Measurements from ENCODE around the gene GSN.

GSN gene

GRCh38 chr9:121323449-121324151 is 55.6 kb downstream of the GSN start:
- DNase-seq (ENCODE audit: low read depth in 2 of 2): no peak

GRCh38 chr9:121324316-121324715 is 56.4 kb downstream of the GSN start:
- DNase-seq (ENCODE audit: low read depth in 2 of 2): no peak

- DNase-seq (ENCODE audit: low read depth in 2 of 2): no peak
Observed at GRCh38 chr9:121324755-121325154, 56.8 kb downstream of the GSN start.

- DNase-seq (ENCODE audit: low read depth in 2 of 2): no peak
Observed at GRCh38 chr9:121325387-121325786, 57.4 kb downstream of the GSN start.

GRCh38 chr9:121326130-121326838 is 58.3 kb downstream of the GSN start:
- peak in 1 of 2 experiments; percentile 17 for DNase-seq (ENCODE audit: low read depth in 2 of 2)

GRCh38 chr9:121326901-121327613 is 59.1 kb downstream of the GSN start:
- no peak for DNase-seq (ENCODE audit: low read depth in 2 of 2)

- no peak for DNase-seq (ENCODE audit: low read depth in 2 of 2)
Observed at GRCh38 chr9:121328476-121328875, 60.5 kb downstream of the GSN start.

GRCh38 chr9:121328876-121329681 is 61.1 kb downstream of the GSN start:
- no peak for DNase-seq (ENCODE audit: low read depth in 2 of 2)

GRCh38 chr9:121331549-121331948 is 63.6 kb downstream of the GSN start:
- DNase-seq (ENCODE audit: low read depth in 2 of 2): no peak

GRCh38 chr9:121331992-121332685 is 64.2 kb downstream of the GSN start:
- DNase-seq (ENCODE audit: low read depth in 2 of 2): peak in 1 of 2 experiments; percentile 27

- no peak for DNase-seq (ENCODE audit: low read depth in 2 of 2)
Observed at GRCh38 chr9:121333950-121334773, 66.2 kb downstream of the GSN start.

- no peak for DNase-seq (ENCODE audit: low read depth in 2 of 2)
Observed at GRCh38 chr9:121336665-121337064, 68.7 kb downstream of the GSN start.

- DNase-seq (ENCODE audit: low read depth in 2 of 2): no peak
Observed at GRCh38 chr9:121339437-121339836, 71.5 kb downstream of the GSN start.

GRCh38 chr9:121340676-121341392 is 72.9 kb downstream of the GSN start:
- DNase-seq (ENCODE audit: low read depth in 2 of 2): no peak

- DNase-seq (ENCODE audit: low read depth in 2 of 2): no peak
Observed at GRCh38 chr9:121344184-121344583, 76.2 kb downstream of the GSN start.

- DNase-seq (ENCODE audit: low read depth in 2 of 2): no peak
Observed at GRCh38 chr9:121345070-121345469, 77.1 kb downstream of the GSN start.

GRCh38 chr9:121348221-121348620 is 80.3 kb downstream of the GSN start:
- no peak for DNase-seq (ENCODE audit: low read depth in 2 of 2)

- DNase-seq (ENCODE audit: low read depth in 2 of 2): no peak
Observed at GRCh38 chr9:121349009-121349408, 81.0 kb downstream of the GSN start.

GRCh38 chr9:121350036-121350435 is 82.1 kb downstream of the GSN start:
- no peak for DNase-seq (ENCODE audit: low read depth in 2 of 2)

Measured in fibroblast of skin of left biceps (primary cell).